GM19023 (cell line): Measurements from ENCODE around the gene MT1G.
"Not testable (repeated sequence)": the region's sequence is repeated elsewhere in the genome, so short reads cannot be mapped to it uniquely, and the experiment has no call there.

Experiments used
- ATAC-seq: cut with Tn5 transposase; IDR thresholded peaks from one replicate; pipeline ENCODE4 v1.9.1; 2021; ENCODE audit warnings: mild to moderate bottlenecking, moderate library complexity; ENCODE audit not compliant: unreplicated experiment

MT1G gene

DNA sequence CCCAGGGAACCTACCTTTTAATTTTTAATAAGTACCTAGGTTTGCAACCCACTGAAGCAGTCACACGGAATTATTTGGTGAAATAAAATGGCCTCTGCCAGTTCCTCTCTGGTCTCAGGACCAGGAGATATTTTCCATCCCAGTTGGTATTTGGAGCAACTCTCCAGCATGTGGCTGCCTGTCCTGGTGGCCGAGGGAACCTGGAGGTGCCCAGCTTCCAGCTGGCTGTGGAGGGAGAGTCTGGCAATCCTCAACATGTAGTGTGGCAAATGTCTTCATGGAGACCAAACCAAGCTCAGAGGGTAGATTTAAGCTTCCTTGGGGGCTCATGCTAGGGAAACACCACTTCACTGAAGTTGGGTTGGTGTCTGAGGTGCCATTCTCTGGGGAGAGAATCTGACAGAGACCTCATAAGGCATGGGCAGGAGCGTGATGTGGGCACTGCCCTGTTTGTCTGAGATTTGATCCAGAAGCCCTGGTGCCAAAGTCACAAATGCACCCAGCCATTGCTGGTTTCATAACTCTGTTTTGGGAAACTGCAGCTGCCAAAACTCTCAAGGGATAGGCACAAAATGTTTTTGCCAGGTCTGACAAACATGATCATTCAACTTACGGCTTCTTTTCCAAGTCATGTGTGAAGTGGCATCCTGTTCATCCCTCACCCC, 17.2 kb upstream of the MT1G start:
- no peak for ATAC-seq

DNA sequence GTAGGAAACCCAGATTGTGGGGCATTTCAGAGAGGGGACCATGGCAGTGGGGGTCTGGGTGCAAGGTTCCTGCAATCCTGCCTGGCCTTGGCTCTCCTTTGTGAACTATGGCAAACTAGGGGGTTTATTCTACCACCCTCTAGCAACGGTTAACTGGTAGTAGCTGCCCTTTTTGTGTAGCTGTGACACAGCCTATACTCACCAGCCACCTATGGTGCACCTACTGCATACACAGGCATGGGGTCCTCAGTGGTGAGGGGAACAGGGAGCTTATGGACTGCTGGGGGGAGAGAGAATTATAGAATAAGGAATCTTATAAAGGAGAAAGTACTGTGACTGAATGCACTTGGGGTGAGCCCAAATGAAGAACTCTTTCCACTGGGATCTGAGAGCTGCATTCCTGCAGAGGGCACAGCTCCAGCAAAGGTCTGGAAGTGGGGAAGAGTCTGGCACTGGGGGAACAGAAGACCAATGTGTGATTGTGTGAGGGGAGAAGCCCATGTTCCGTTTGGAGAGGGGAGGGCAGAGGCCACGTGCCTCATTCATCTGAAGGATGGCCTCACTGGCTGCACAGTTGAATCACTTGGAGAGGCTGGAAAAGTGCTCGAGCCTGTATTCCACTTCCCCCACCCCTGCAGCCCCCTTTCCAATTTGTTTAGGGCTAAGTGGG, 16.5 kb upstream of the MT1G start:
- ATAC-seq, result no peak

DNA sequence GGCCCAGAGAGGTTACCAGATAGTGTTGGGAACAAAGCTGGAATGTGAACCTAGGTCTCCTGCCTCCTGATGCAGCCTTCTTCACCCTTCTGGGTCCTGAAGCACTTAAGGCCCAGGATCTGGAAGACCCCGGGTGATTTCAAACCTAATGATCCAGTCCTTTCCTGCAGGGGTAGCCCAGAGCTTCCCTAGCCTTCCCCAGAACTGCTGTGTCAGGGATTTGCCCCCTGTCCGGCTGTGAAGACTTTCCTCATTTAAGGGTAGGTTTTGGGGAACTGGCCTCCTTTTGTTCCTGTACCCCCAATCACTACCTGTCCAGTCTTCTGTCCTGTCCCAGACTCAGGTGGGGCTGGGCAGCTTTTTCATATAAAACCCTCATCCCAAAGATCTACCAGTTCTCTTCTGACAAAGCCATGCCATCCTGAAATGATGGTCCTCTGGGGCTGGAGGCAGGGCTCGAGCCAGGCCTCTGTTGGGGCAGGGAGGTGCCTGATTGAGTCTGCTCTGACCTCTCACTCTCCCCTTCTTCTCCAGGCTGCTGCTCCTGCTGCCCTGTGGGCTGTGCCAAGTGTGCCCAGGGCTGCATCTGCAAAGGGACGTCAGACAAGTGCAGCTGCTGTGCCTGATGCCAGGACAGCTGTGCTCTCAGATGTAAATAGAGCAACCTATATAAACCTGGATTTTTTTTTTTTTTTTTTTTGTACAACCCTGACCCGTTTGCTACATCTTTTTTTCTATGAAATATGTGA, 15.7 kb upstream of the MT1G start:
- ATAC-seq, result no peak

DNA sequence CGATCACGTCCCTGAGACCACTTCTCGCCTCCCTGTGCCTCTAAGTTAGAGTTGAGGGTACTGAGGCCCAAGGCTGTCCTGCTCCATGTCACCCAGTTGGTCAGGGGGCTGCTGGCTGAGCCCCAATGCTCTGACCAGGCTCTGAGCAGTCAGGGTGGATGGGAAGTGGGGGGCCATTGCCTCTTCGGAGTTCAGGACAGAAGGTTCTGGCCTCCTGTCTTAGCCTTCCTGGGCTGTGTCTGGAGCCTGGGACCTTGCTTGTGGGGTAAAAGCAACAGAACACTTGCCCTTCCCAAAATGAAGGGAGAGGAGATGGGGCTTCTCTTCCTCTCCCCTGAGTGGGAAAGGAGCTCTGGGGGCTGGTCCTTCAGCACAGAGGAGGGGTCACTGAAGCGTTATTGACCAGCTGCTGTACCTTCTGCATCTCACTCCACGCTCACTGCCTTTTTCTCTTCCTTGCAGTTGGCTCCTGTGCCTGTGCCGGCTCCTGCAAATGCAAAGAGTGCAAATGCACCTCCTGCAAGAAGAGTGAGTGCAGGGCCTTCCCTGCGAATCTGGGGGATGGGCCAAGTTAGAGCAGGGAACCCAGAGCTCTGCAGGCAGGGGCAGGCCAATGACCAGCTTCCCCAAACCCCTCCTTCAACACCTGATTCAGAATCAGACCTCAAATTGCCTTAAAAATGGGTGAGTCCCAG, 15.0 kb upstream of the MT1G start:
- ATAC-seq, result peak; percentile 19

DNA sequence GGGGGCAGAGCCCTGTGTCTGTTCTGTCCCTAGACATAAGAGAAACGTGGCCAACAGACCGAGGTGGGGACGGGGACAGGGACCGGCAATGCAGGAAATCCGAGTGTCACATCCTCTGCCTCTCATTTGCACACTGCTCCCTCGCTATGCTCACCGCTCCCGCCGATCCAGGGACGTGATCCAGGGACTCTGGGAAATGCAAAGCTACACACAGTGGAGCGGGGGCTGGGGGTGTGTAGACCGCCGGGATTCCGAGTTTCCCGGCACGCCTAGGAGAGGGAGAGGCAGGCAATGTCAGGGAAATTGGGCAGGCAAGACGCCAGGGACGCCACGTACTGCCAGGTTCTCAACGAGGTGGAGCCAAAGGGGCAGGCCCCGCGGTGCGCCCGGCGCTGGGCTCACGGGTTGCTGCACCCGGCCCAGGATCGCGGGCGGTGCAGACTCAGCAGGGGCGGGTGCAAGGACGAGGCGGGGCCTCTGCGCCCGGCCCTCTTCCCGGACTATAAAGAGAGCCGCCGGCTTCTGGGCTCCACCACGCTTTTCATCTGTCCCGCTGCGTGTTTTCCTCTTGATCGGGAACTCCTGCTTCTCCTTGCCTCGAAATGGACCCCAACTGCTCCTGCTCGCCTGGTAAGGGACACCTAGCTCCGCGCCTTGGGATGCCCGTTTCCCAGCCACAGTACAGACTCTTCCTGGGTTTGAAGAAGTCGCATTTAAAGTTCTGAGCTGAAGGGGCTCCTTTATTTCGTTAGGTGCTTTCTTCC, 14.3 kb upstream of the MT1G start, which contains the start of gene MT1X:
Gene MT1X, plus strand, starts transcription at position 532 of the 764 bp plus-strand sequence. Its CDS starts 71 bp downstream, at position 603.
- ATAC-seq, result peak; percentile 99

DNA sequence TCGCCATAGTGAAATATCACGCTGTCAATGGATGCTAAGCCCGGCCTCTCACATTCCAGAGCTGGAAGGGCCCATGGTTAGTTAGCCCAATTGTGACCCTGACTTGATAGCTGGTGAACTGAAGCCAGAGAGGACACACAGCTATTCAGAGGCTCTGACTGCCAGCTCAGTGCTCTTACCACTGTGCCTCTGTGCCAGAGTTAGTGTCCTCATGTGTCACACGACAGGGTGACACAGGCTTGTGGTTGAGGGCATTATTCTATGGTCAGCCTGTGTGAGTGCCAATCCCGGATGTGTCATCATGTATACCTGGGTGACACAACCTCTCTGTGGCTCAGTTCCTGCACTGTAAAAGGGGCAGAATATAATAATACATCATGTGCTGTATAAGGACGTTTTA, 12.0 kb upstream of the MT1G start:
- ATAC-seq, result no peak

DNA sequence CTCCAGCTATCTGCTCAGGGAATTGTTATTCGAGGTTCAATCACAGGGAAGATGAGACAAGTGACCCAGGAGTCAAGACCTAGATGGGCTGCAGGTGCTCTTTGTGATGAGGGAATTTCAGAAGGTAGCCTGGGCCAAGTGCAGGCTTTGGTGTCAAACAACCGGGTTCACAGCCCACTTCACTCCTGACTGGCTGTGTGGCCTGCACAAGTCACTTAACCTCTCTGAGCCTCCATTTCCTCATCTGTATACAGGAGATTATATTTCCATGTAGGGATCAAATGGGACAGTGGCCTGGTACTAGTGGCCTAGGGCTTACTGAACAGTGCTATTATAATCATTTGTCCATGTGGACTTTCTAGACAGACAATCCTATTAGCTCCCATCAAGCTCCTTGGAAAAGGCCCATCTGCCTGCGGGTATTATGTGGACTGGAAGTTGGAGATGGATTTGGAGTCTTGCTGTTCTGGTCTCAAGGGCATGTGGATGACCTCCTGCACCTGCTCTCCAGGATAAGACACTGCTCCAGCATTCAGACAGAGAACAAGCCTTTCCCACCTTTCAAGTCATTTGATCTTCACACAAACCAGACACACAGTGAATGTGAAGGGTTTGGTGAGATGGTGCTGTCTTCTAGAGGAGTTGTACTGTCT, 11.3 kb upstream of the MT1G start:
- ATAC-seq, result no peak

DNA sequence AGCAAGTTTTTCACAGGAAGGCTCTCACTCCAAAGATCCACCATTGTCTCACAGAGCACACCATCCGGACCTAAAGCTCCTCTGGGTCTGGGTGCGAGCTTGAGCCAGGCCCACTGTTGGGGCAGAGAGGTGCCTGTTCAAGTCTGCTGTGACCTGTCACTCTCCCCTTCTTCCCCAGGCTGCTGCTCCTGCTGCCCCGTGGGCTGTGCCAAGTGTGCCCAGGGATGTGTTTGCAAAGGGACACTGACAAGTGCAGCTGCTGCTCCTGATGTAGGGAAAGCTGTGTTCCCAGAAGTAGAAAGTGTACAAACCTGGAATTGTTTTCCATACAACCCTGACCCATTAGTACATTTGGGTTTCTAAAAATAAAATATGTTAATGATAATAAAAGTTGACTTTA, 9.6 kb upstream of the MT1G start:
- no peak for ATAC-seq

DNA sequence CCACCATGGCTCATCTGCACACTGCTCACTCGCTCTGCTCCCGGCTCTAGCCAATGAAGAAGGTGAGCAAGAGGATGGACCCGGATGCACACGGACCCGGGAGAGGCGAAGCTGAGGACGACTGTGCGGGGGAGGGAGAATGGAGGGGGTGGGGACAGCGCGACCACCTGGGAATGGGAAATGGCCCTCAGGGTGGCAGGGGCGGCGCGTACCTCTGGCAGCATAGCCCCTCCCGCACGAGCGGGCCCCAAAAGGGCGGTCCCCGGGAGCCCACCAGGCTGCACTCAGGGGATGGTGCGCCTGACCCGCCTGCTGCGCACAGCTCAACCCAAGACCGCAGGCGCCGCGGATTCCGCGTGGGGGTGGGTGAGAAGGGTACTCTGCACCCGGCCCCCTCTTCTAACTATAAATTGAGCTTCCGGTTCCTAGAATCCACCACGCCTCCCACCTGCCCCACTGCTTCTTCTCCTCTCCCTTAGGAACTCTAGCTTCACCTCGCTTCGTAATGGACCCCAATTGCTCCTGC, 7.9 kb upstream of the MT1G start:
- ATAC-seq, result no peak

DNA sequence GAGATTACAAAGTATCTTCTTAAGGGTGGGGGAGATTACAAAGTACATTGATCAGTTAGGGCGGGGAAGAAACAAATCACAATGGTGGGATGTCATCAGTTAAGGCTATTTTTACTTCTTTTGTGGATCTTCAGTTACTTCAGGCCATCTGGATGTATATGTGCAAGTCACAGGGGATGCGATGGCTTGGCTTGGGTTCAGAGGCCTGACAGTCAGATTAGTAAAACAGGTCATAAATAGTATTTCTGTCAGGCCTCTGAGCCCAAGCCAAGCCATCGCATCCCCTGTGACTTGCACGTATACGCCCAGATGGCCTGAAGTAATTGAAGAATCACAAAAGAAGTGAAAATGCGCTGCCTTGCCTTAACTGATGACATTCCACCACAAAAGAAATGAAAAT, 6.7 kb upstream of the MT1G start:
- not testable (repeated sequence) for ATAC-seq

DNA sequence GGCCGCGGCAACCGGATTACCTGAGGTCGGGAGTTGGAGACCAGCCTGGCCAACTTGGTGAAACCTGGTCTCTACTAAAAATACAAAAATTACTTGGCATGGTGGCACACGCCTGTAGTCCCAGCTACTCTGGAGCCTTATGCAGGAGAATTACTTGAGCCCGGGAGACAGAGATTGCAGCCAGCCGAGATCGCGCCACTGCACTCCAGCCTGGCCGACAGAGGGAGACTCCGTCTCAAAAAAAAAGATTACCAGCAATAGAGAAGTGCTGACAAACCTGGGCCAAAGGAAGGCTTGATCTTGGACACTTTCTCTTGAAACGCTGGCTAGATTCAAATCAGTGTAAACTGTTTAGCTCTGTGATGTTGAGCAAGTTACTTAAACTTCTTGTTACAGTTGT, 6.1 kb upstream of the MT1G start:
- ATAC-seq, result no peak

DNA sequence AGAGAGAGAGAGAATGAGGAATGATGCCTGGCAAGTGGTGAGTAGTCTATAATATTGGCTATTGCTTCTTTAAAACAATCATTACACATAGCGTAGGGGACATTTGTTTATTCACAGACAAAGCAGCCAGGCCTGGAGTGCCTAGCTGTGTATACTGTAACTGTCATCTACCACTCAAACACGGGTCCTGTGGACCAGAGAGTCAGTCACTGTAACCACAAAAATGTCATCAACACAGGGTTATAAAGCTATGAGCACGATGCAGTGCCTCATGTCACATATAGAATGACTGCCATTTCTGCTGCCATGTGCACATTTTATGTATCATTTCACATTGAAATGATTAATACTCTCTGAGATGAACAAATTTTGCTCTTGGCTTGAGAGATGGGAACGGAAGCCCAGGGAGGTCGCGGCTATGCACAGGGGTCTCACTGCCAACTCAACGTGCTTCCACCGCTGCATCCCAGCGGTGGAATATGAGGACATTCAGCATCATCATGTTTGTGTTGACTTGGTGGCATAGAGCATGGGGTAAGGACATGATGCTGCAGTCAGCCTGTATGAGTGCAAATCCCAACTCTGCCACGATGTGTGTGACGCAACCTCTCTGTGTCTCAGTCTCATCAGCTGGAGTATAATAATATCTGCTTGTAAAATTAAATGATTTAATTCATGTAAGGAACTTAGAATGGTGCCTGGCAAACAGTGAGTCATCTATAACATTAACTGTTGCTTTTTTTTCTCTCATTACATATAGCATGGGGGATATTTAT, 5.1 kb upstream of the MT1G start:
- ATAC-seq, result no peak

DNA sequence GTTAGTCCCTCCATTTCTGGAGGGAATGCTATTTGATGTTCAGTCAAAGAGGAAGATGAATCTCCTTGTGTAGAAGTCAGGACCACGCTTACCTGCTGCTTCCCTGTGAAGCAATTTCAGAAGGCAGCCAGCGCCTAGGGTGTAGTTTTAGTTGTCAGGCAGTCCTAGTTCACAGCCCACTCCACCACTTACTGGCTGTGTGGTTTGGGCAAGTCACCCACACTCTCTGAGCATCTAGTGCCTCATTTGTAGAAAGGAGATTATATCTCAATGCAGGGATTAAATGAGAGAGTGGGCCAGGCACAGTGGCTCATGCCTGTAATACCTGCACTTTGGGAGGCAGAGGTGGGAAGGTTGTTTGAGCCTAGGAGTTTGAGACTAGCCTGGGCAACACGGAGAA, 4.3 kb upstream of the MT1G start:
- not testable (repeated sequence) for ATAC-seq

DNA sequence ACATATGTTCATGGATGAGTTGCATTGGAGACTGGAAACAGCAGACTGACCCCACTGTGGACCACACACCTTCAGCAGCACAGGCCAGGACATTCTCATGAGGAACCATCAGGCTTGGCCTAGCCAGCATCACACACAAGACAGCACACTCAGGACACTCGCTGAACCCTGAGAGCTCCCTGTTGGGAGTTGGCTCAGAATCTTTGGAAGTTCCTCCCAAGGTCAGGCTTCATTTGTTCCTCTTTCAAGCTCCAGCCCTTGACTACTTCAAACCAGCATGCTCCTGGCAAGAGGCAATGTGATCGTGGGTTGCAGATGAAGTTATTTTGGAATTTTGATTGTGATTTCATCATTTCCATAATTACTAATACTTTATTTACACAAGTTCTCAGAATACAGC, 3.8 kb upstream of the MT1G start:
- not testable (repeated sequence) for ATAC-seq

DNA sequence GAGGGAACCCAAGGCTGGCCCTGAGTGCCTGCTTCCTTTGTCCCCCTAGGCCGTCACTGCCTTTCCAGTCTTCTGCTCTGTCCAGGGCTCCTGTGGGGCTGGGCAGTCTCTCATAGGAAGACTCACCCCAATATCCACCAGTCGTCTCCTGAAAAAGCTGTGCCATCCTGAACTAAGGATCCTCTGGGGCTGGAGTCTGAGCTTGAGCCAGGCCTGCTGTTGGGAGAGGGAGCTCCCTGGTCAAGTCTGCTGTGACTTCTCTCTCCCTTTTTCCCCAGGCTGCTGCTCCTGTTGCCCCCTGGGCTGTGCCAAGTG, 2.7 kb upstream of the MT1G start:
- ATAC-seq, result no peak

DNA sequence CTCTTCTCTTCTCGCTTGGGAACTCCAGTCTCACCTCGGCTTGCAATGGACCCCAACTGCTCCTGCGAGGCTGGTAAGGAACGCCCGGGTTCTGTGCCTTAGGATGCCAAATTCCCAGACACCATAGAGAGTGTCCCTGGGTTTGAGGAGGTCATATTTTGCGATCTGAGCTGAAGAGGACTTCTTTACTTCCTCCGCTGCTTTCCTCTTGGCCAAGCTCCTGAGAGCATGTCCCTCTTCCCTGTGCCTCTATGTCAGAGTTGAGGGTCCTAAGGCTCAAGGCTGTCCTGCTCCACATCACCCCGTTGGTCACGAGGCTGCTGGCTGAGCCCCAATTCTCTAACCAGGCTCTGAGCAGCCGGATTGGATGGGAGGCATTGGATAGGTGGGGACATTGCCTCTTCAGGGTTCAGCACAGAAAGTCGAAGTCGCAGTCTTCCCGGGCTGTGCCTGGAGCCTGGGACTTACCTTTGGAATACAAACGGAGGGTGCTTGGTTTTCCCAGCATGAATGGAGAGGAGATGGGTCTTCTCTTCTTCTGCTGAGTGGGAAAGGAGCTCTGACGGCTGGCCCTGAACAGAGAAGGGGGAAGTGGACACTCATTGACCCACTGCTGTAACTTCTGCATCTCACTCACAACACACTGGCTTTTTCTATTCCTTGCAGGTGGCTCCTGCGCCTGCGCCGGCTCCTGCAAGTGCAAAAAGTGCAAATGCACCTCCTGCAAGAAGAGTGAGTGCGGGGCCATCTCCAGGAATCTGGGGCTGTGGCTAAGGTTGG, 2.2 kb upstream of the MT1G start:
- no peak for ATAC-seq

DNA sequence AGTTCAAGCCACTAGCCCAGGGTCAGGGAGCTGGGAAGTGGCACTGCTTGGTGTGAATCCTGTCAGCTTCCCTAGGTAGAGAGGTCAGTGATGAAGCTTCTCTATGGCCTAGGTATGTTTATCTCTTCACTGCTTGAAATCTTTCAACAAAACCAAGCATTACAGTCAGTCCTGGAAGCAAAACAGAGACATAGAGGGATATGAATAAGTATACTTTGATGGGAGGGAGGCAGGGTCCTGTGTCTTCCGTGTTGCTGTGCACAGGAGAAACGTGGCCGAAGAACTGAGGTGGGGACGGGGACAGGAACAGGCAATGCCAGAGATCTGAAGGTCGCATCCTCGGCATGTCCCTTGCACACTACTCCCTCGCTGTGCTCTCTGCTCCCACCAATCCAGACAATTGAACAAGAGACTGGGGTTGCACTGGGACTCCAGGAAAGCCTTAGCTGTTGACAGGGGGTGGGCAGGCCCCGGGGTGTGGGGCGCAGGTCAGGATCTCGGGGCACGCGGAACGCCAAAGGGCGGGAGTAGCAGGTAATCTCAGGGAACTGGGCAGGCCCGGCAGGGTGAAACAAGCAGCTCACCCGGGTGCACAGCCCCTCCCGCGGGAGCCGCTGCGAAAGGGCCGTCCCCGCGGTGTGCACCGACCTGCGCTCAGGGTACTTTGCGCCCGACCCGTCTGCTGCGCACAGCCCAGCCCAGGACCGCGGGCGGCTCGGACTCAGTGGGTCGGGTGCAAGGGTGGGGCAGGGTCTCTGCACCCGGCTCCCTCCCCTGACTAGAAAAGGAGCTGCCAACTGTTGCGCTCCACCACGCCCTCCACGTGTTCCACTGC, 1.4 kb upstream of the MT1G start, which contains the start of gene MT1H:
Gene MT1H, plus strand, starts transcription at position 810 of the 835 bp plus-strand sequence. CDS start 71 bp downstream, outside the sequence.
- no peak for ATAC-seq
